ENCODE data around the gene NBEAL1. TPM values are rescaled to one million over a fixed set of nuclear protein-coding genes. Genes with fewer than 3 reads are reported as not detected.
"Not testable (repeated sequence)": the region's sequence is repeated elsewhere in the genome, so short reads cannot be mapped to it uniquely, and the experiment has no call there.

NBEAL1 gene
- total RNA-seq, 4 donors from 2014 or later = 20.8 to 53.1 (median 34.0) TPM

DNA sequence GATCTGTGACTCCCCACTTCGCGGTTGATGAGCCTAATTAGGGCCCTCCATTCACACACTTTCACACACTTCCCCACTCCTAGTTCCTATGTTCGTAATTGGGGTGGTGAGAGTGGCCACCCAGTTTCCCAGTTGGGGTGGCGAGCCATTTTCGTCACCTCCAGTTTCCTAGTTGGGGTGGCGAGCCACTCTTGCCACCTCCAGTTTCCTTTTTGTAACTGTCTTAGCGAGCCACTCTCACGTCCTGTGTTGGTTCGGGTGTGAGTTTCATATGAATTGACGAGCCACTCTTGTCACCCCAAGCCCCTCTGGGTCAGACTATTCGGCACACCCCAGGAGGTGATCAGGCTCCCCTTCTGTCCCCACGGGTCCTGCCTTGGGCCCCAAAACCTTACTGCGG is 238.1 kb downstream of the NBEAL1 start:
- no peaks in the 10 kb centered on the region for H3K27me3 ChIP-seq
- TF ChIP-seq, protein P1, sequence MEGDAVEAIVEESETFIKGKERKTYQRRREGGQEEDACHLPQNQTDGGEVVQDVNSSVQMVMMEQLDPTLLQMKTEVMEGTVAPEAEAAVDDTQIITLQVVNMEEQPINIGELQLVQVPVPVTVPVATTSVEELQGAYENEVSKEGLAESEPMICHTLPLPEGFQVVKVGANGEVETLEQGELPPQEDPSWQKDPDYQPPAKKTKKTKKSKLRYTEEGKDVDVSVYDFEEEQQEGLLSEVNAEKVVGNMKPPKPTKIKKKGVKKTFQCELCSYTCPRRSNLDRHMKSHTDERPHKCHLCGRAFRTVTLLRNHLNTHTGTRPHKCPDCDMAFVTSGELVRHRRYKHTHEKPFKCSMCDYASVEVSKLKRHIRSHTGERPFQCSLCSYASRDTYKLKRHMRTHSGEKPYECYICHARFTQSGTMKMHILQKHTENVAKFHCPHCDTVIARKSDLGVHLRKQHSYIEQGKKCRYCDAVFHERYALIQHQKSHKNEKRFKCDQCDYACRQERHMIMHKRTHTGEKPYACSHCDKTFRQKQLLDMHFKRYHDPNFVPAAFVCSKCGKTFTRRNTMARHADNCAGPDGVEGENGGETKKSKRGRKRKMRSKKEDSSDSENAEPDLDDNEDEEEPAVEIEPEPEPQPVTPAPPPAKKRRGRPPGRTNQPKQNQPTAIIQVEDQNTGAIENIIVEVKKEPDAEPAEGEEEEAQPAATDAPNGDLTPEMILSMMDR (IDR thresholded peaks at IDR 0.05) = no peak
- TF ChIP-seq EP300 (IDR thresholded peaks at IDR 0.05) = no peak
- no peak for TF ChIP-seq POLR2AphosphoS5 (IDR thresholded peaks at IDR 0.05)
- no peak for TF ChIP-seq POLR2A (IDR thresholded peaks at IDR 0.05)
- peaks cover 0 to 92% of the 10 kb centered on the region in 2 donors for H3K36me3 ChIP-seq
- 90 to 95% methylated on average over 2 to 11 of the region's 13 CpGs for WGBS, 2 donors (ENCODE audit: low coverage in 1 of 2)
- ATAC-seq = no peak
- H3K4me1 ChIP-seq = no peaks in the 10 kb centered on the region
- H3K4me3 ChIP-seq = no peak overlapping the region
- no peak overlapping the region for H3K27ac ChIP-seq
- H3K9me3 ChIP-seq = no peaks in the 10 kb centered on the region

DNA sequence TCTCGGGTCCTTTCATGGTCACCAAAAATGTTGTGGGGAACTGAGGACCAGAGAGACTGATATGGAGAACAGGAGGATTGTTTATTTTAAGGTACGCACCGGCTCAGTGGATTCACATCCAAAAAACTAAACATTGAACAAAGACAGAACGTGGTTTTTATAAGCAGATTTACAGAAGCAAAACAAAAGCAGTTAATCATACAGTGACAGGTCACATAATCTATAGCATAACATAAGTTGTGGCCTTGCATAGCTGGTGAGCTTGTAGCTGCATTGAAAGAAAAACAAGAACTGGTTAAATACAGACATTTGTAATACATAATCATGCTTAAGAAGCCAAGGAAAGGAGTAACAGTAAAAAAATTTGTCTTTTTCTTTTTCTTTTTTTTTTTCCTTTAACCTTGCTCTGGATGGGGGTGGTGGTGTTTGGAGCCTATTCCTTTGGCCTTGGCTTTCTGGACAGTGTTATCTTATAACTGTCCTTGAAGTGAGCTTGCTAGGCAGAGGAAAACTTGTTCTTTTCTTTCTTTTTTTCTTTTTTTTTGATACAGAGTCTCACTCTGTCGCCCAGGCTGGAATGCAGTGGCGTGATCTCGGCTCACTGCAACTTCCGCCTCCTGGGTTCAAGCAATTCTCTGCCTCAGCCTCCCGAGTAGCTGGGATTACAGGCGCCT is 238.9 kb downstream of the NBEAL1 start:
- not testable (repeated sequence) for ATAC-seq, H3K4me1 ChIP-seq, H3K4me3 ChIP-seq, H3K27ac ChIP-seq, H3K9me3 ChIP-seq, H3K27me3 ChIP-seq
- 66 to 78% methylated on average over 4 to 8 of the region's 10 CpGs for WGBS, 2 donors (ENCODE audit: low coverage in 1 of 2)
- H3K36me3 ChIP-seq = peaks cover 0 to 92% of the 10 kb centered on the region in 2 donors

DNA sequence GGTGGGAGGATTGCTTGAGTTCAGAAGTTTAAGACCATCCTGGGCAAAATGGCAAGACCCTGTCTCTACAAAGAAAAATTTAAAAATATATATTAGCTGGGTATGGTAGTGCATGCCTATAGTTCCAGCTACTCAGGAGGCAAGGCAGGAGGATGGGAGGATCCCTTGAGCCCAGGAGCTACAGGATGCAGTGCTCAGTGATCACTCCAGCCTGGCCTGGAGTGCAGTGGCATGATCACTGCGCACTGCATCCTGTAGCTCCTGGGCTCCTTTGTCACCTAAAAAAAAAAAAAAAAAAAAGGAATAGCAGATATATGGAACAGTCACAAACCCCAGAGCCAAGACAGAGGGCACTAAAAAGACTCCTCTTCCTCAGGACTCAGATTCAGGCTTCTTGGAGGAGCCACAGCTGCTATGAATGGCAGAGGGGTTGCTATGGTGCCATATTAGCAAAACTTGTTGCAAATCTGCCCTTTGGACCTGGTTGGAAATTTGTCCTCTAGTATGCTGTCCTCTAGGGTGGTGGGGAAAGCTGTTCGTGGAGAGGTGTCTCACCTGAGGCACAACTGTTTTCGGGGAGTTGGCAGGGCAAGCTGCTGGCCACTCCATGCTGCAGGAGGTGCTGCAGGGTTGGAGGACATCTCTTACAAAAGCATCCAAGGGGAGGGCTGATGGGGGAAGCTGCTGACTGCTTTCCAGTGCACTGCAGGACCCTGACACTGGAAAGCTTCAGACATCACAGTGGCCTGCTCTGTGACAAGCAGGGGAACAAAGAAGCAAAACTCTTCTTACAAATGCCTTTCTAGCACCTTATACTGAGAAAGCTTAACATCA is 246.9 kb downstream of the NBEAL1 start:
- 100% methylated on average over 1 of the region's 3 CpGs; no CpG with 5 or more reads in 1 of the 2 donors for WGBS, 2 donors (ENCODE audit: low coverage in 1 of 2)
- no peak for TF ChIP-seq POLR2A (IDR thresholded peaks at IDR 0.05)
- TF ChIP-seq EP300 (IDR thresholded peaks at IDR 0.05) = no peak
- TF ChIP-seq, protein P1 (IDR thresholded peaks at IDR 0.05) = no peak
- TF ChIP-seq POLR2AphosphoS5 (IDR thresholded peaks at IDR 0.05) = no peak
- ATAC-seq = no peak
- no peak overlapping the region for H3K27ac ChIP-seq
- no peaks in the 10 kb centered on the region for H3K27me3 ChIP-seq
- no peaks in the 10 kb centered on the region for H3K4me1 ChIP-seq
- H3K9me3 ChIP-seq = no peaks in the 10 kb centered on the region
- H3K4me3 ChIP-seq = no peak overlapping the region
- peaks cover 0 to 80% of the 10 kb centered on the region in 2 donors for H3K36me3 ChIP-seq

Small RNAs within 50 kb of the gene (small RNA-seq; reads per million reads assigned to genes)
- gene AC010900.2 (0 reads per million in 4 donors), gene RF00408 (0 reads per million in 4 donors), gene RN7SL670P (0 reads per million in 4 donors)

Other genes starting within 250 kb of the NBEAL1 start
- gene ICA1L, start 143.1 kb upstream of the NBEAL1 start, total RNA-seq = 10 to 100 TPM; 12.2 to 40.8 (median 28.6) TPM
- gene WDR12, start 103.2 kb upstream of the NBEAL1 start, total RNA-seq = 10 to 100 TPM; 11.2 to 24.4 (median 20.2) TPM
- gene CARF, start 102.6 kb upstream of the NBEAL1 start, total RNA-seq = 10 to 100 TPM in 2 of 4 donors, 1 to 10 TPM in 2; 8.6 to 15.7 (median 9.7) TPM
- gene CYP20A1, start 224.1 kb downstream of the NBEAL1 start, total RNA-seq = 10 to 100 TPM; 30.5 to 45.1 (median 32.6) TPM